Hypothalamus (tissue), 51 donors: ENCODE results near the gene SH3RF3.
A peak's percentile ranks its signal among the peaks of the same experiment; 100 is the strongest.

Source experiments
- DNase-seq, 51 donors: peaks; one replicate each; lab custom pipeline; 2025; lab: John Stamatoyannopoulos, UW

Gene SH3RF3

DNA sequence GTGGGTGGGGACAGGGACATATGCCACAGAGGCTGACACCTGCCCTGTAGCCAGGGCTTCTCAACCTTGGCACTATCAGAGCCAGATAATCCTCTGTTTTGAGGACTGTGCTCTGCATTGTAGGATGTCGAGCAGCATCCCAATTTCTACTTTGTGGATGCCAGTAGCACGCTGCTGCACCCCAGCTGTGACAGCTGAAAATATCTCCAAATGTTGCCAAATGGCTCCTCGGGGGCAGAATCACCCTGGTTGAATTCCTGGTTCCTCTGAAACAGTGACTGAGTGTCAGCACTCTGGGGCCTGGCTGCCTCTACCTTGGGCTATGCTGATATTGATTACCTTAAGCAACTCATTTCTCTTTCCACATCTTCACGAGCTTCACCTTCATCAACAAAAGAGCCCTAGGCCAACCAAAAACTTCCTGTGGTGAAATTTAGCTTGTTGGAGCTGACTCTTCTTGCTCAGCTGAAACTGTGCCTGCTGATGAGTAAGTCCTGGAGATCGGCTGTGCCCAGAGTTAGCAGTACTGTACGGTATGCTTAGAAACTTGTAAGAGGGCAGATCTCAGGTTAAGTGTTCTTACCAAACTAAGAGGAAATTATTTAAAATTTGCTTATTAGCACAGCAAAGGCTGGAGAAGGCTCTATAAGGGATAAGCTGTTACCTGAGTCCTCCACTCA is 346.7 kb downstream of the SH3RF3 start:
- peak in 1 of 51 donors; percentile 7 for DNase-seq

DNA sequence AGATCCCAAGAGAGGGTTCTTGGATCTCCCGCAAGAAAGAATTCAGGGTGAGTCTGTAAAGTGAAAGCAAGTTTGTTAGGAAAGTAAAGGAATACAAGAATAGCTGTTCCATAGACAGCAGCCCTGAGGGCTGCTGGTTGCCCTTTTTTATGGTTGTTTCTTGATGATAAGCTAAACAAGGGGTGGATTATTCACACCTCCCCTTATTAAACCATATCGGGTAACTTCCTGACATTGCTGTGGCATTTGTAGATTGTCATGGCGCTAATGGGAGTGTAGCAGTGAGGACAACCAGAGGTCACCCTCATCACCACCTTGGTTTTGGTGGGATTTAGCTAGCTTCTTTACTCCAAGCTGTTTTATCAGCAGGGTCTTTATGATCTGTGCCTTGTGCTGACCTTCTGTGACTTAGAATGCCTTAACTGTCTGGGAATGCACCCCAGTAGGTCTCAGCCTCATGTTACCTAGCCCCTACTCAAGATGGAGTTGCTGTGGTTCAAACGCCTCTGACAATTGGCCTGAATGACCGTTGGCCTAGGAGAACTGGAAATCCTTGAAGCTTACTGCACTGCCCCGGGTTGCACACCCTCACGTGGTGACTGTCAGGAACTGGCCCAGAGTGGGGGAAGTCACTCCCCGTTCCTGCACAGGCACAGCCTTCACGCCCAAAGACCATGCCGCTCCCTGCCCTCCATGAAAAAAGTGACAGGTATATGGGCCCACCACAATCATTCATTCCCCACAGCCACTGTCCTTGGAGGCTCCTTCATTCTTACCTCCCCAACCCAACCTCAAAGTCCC is 347.8 kb downstream of the SH3RF3 start:
- DNase-seq, result no peak

DNA sequence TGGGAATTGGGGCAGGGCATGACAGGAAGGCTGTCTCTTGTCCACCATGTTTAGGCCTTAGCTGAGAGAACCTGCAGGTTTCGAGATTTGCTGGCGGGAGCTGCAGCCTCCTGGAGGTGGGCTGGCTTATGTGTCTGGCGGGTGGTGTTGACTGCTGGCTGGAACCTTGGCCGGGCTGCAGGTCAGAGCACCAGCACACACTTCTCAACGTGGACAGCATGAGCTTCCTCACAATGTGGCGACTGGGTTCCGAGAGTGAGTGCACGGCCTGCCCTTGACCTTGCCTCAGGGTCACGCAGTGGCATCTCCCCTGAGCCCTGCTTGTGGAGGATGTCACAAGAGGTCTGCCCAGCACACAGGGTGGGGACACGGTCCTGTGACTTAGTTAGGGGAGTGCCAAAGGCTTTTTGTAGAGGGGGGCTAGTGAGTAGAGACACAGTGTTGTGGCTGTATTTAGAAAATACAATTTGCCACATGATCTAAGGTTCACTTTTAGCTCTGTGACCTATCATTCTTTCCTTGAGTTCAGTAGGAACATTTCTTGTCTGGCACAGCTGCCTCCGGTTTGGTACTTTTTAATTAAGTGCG is 350.0 kb downstream of the SH3RF3 start:
- DNase-seq, result no peak

DNA sequence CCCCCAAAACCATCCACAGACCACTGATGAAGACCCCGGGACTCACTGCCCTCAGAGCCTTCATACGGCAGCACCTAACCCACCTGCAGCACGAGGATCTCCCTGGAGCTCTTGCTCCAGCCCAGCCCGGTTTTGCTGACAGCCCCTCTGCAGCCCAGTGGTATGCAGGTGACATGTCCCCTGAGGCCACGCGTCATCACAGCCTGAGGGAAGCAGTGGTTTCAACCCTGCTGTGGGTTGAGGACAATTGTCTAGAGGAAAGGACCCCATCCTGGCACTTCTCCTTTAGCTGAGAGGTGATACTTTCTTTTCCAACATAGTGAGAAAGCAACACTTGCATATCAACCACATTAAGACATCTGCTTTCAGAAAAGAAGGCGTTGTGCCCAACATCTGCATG is 350.8 kb downstream of the SH3RF3 start:
- DNase-seq, result no peak

DNA sequence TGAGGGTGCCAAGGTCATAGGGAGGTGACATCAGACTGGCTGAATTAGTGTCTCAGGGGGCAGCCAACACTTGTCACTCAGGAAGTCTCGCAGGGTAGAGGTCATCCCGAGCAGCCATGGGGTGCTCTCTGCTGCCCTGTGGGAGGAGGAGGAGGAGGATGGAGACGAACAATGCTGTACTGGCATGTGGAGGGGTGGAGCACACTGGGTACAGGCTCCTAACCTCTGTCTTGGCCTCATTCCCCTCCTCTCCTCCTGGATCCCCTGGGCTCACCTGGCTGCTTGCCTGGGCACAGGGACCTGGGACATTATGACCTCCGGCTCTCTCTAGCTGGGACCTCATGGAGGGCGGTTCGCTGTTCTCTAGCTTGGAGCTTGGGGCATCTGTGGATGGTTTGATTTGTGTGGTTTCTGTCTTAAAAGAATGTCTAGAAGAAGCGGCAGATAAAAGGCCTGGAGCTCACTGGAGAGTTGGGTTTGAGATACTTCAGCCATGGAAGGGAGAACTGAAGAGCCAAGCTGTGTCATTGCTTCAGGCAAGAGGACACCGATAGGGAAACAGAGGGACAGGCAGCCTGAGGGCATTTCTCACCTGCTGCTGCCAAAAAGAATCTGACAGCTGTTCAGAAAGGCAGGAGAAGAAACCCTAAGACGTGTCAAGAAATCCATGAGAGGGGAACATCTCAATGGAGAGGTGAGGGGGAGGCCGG is 351.6 kb downstream of the SH3RF3 start:
- no peak for DNase-seq

DNA sequence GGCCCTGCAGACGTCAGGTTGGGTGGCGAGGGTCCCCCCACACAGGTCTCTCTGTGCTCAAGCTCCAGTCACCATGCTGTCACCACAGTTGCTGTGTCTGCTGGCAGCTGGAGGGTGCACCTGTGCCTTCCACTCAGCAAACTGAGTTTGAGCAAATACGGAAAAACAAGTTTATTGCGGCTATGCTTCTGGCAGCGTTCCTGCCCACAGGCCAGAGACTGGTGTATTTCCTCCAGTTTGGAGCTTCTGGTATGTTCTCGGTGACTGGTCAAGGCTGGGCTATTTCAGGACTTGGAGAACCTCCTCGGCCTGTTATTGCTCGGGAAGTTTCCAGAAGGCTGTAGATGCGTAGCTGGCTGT is 352.2 kb downstream of the SH3RF3 start:
- DNase-seq, result peak in 1 of 51 donors; percentile 14

DNA sequence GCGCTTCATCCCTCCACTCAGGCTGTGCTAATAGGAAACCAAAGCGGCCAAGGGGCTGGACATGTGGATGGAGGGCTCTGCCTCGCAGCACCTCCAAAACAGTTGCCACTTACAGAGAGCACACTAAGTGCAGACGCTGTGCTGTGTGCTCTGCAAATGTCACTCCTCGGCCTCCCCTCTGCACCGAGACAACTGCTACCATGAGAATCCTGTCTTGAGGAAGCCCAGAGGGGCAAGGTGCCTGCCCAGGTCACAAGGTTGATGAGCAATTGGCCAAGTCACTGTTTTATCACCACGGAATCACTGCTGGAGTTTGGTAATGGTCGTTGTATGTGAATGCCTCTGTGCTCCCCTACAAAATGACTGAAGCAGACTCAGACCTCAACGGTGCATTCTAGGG is 352.6 kb downstream of the SH3RF3 start:
- no peak for DNase-seq

DNA sequence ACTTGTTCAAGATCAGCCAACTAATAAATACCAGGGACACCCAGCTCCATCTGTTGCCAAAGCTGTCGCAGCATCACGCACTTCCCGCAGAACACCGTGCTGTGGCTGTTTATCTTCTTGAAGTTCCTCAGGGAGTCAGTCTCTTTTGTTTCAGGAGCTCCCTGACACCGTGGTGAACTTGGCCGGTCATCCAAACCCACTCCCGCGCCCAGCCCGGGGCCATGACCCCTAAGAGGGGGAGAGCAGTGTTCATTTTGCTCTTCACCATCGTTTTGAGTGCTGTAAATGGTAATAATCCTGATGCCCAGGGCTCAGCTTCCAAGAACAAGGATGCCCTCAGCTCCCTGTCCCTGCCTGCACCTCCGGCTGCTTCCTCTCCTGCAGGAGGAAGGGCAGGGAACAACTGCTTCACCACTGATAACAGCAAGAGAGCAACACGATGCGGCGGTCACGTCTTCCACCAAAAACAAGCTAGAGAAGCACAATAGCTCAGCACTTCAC is 353.4 kb downstream of the SH3RF3 start:
- peak in 2 of 51 donors; percentile 27 to 29 for DNase-seq

DNA sequence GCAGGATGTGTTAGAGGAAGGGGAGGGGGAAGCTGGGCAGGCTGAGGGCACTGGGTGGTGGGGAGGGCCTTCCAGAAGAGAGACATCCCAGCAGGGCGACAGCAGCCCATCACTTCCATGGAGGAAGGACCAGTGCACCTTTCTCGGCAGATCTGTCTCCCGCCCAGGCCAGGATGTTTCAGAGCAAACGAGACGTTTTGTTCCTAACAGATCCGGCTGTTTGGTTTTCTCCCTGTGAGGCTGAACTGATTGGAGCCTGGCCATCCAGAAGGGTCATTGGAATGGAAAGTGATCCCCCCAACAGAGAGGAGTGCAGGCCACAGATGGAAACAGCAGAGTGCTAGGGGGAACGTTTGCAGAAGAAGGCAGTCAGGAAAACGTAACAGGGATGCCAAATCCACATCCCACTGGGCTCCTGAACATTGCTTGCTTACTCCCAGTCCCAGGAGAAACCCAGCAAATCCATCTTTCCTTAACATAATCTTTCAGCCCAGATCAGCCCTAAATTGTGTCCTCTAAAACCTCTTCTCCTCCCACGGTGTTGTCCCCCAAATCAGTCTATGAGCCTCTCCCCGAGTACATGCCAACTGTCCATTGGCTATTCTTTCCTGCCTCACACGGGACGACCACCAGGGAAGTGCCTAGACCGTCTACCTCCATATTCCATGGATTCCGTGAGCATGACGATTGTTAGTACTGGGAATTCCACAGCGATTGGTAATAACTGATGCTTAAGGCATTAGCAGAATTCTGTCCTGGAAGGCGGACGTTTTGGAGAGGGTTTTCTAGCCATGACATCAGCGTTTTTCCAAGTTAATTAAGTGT is 357.9 kb downstream of the SH3RF3 start:
- DNase-seq, result no peak

DNA sequence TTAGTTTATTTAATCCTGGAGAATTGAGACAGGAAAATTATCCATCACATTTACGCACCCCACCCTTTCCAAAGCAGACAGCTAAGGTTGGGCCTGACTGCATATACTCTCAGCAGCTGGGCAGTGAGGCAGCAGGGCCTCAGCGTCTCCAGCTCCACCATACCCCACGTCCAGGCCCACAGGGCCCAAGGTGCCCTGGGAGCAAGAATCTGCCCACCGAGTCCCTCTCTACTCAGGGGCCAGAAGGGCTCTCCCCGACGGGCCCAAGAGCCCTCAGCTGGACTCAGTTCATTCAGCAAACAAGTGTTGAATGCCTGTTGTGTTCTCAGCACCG is 358.5 kb downstream of the SH3RF3 start:
- DNase-seq, result no peak

DNA sequence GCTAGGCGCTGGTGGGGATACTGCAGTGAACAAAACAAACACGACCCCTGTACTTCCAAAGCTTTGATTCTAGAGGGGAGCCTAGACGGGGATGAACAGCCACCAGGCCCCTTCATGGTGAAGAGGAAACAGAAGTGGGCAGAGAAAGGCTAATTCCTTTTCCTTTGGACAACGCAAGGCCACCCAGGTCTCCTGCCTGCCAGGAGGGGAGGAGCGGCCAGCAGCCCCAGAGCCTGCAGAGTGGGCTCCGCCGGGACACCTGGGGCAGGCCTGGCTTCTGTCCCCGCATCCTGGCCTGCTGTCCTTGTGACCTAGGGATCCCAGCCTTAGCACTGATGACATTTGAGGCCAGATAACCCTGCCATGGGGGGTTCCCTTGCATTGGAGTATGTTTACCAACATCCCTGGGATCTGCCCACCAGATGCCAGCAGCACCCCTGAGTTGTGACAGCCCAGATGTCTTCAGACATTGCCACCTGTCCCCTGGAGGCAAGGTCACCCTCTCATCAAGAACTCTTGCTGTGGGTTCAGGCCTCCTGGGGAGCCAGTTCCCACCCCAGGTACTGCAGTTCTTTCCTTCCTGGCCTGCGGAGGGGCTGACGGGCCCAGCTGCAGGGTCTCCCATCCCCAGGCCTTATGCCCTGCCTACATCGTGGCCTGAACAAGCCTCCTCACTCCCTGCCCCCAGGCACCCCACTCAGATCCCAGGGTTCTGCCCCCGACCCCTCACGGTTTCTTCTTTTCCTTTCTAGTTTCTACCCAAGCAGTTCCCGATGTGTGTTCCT is 359.1 kb downstream of the SH3RF3 start:
- DNase-seq, result no peak

DNA sequence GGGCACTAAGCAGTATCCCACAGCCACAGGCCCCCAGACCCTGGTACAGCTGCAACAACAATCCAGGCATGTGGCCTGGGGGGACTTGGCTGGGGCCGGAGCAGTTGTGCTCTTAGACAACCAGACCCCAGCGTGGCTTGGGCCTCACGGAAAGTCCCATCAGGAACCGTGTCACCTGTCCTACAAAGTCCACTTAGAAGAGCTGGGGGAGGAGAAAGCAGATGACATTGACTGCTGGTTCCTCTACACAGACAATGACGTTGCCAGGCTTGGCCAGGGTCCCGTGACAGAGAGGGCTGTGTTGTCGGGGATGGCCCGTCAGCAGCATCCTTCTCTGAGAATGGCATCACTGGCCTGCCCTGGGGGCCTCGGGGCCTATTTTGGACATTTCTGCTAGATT is 360.3 kb downstream of the SH3RF3 start:
- no peak for DNase-seq

DNA sequence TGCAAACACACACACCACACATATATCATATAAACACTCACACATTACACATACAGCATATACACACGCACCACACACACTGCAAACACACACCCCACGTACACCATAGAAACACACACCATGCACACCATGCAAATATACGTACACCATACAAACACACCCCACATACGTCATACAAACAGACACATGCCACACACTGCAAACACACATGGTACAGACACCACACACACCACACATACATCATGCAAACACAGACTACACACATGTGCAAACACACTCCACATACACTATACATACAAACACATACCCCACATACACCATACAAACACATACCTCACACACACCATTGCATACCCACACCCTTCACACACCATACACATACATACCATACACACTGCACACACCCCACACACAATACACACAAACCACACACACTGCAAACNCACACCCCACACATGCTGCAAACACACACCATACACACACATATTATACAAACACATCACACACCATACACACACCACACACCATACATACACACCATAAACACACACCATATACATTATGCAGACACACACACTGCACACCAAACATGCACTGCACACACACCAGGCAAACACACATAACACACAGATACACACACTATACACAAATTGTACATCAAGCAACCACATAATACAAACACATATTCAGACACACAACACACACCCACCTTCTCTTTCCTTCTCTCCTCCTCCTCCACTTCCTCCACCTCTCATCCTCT is 364.4 kb downstream of the SH3RF3 start:
- DNase-seq, result no peak

DNA sequence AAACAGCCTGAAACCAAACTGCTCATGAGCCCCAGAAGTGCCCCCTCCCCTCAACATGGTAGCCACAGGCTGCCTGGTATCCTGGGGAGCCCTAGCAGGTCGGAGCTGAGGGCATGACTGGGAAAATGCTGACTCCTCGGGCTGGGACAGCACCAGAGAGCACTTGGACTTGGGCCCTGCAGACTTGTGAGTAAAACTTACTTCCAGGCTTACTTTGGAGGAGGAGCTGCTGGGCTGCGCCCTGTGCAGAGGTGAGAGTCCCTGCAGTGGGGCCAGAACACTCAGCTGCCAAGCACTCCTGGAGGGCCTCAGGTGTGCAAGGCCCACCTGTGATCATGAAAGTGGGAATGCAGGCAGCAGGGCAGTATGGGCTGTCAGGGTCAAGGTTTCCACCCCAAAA is 365.3 kb downstream of the SH3RF3 start:
- no peak for DNase-seq

DNA sequence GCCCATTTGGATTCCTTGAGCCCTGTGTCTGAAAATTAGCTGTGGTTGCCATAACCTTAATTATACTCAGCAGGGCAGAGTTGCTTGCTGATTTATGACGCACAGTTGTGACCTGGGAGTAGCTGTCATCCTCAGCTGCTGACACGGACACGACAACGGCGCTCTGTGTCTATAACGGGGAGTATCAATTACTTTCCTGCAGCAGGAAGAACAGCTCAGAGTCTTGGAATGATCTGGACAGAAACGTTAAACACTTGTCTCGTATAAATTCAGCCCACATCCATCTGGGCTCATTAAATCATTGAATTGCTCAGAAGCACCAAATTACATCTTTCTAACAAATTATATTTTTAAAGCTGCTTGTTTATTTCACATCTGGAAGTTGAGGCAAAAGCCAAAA is 368.5 kb downstream of the SH3RF3 start:
- peak in 1 of 51 donors; percentile 22 for DNase-seq

DNA sequence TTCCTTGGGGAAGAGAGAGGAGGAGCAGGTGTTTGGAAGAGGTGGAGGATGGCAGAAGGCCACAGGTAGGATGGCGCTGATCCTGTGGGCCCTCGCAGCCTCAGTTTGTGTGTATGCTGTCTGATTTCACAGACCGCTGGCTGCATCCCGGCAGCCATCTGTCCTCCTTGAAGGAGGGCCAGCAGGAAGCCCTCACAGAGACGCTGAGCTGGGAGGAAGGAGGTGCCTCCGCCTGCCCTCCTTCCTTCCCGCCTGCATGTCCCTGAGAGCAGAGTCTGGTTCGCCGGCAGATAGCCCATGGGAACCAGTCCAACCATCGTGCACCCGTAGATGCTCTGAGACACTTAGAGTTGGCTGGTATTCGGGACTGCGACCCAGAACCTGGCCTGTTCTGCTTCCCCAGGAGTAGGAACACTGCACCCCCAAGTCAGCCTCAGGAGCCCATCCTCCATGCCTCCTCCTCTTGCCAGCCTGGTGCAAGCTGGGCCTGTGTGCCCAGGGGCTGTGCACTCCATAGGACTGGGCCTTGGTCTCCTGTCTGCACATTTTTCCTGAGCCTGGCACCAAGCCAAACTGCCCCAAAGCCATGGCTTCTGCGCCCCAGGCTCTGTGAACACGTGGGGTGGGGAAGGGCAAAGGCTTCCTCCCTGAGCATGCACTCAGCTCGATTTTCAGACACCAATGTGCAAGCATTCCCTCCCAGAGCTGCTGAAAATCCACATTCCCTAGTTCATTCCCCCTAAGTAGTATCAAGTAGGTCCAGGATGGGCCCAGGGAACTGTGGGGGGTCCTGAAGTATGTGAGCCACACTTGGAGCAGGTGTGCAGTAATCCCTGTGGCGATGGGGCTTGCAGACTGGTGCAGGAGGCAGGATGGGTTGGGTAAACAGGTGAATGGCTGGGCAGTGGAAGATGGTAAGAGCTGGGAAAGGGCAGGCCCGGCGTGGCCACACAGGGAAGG is 369.2 kb downstream of the SH3RF3 start:
- peak in 1 of 51 donors; percentile 26 for DNase-seq

DNA sequence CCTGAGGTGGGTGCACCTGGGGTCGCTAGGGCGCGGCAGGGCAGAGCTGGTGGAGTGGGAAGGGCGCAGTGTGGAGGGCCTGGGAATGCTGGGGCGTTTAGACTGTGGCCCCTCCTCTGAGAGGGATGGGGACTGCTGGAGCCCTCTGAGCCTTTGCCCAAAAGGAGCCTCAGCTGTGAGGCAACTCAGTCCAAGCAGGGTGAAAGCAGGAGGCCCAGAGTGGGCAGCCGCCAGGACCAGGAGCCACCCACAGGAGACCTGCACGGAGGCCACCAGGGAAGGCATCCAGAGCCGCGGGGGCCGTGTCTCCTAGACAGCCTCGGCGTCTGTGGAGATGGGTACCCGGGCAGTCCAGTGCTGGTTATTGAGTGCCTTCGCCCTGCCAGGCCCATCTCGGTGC is 369.9 kb downstream of the SH3RF3 start:
- DNase-seq, result no peak

DNA sequence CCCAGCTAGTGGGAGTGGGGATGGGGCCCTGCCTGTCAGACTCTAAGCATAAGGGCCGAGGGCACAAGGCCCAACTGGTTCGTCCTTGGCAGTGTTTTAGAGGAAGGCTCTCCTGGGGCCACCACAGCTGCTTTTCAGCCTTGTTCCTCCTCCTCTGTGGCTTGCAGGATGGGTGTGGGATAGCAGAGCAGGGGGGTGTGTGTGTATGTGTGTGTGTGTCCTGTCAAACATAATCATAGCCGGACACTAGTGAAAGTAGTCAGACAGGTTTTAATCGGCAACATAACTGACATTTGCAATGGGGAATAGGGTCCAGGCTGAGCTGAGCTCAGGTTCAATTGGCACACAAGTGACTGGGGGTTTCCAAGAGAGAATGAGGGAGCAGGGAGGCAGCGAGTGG is 370.6 kb downstream of the SH3RF3 start:
- no peak for DNase-seq
